ENCODE data around the gene AHCYL2.

Gene AHCYL2

GRCh38 chr7:129224251-129225205, at the start of gene AHCYL2:
Gene AHCYL2 (plus strand): TSS chr7:129225030.
- Histone ChIP-seq H3K36me3 (ENCODE audit: control insufficient read depth, insufficient read depth, low read length) (no peaks in the 10 kb centered on the region), H3K9ac (ENCODE audit: low read length) (peak within 1 kb of the TSS; percentile 32), H3K27ac (ENCODE audit: low read depth, low read length) (peak within 1 kb of the TSS; percentile 94), H3K4me3 (ENCODE audit: low read length) (peak within 1 kb of the TSS; percentile 80), H3K4me1 (ENCODE audit: control insufficient read depth, insufficient read depth, low read length) (peaks cover 3% of the 10 kb centered on the region), H3K27me3 (ENCODE audit: control insufficient read depth, insufficient read depth, low read length) (no peaks in the 10 kb centered on the region)

DNA sequence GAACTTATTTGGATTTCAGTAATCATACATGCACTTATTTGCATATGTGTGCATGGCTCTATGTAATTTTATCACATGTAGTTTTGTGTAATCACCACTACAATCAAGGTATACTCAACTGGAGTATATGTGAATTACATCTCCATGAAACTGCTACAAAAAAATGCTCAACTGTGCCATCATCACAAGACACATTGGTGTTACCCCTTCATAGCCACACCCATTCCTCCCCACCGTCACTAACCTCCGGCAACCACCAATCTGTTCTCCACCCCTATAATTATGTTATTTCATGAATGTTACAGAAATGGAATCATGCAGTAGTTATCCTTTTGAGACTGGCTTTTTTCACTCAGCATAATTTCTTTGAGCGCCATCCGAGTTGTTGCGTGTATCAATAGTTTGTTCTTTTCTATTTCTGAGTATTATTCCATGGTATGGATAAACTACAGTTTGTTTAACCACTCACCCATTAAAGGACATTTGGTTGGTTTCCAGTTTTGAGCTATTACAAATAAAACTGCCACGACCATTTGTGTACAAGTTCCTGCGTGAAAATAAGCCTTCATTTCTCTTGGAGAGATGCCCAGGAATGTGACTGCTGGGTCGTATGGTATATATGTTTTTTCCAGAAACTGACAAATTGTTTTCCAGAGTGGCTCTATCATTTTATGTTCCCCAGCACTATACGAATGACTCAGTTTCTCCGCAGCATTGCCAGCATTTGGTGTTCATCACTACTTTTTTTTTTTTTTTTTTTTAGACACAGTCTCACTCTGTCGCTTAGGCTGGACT, 47.7 kb upstream of the AHCYL2 start:
- no peaks in the 10 kb centered on the region for H3K36me3 ChIP-seq (ENCODE audit: control insufficient read depth, insufficient read depth, low read length)
- no peak overlapping the region for H3K4me3 ChIP-seq (ENCODE audit: low read length)
- no peak overlapping the region for H3K27ac ChIP-seq (ENCODE audit: low read depth, low read length)
- no peak overlapping the region for H3K9ac ChIP-seq (ENCODE audit: low read length)
- H3K27me3 ChIP-seq (ENCODE audit: control insufficient read depth, insufficient read depth, low read length): no peaks in the 10 kb centered on the region
- H3K4me1 ChIP-seq (ENCODE audit: control insufficient read depth, insufficient read depth, low read length): no peaks in the 10 kb centered on the region

GRCh38 chr7:129184981-129185670, 39.7 kb upstream of the AHCYL2 start:
- no peaks in the 10 kb centered on the region for H3K27me3 ChIP-seq (ENCODE audit: control insufficient read depth, insufficient read depth, low read length)
- no peaks in the 10 kb centered on the region for H3K36me3 ChIP-seq (ENCODE audit: control insufficient read depth, insufficient read depth, low read length)
- no peaks in the 10 kb centered on the region for H3K4me1 ChIP-seq (ENCODE audit: control insufficient read depth, insufficient read depth, low read length)
- no peak overlapping the region for H3K9ac ChIP-seq (ENCODE audit: low read length)
- H3K4me3 ChIP-seq (ENCODE audit: low read length): no peak overlapping the region
- H3K27ac ChIP-seq (ENCODE audit: low read depth, low read length): no peak overlapping the region

GRCh38 chr7:129186749-129187260, 38.0 kb upstream of the AHCYL2 start:
- no peaks in the 10 kb centered on the region for H3K27me3 ChIP-seq (ENCODE audit: control insufficient read depth, insufficient read depth, low read length)
- no peaks in the 10 kb centered on the region for H3K36me3 ChIP-seq (ENCODE audit: control insufficient read depth, insufficient read depth, low read length)
- H3K9ac ChIP-seq (ENCODE audit: low read length): no peak overlapping the region
- no peak overlapping the region for H3K4me3 ChIP-seq (ENCODE audit: low read length)
- no peak overlapping the region for H3K27ac ChIP-seq (ENCODE audit: low read depth, low read length)
- H3K4me1 ChIP-seq (ENCODE audit: control insufficient read depth, insufficient read depth, low read length): no peaks in the 10 kb centered on the region

DNA sequence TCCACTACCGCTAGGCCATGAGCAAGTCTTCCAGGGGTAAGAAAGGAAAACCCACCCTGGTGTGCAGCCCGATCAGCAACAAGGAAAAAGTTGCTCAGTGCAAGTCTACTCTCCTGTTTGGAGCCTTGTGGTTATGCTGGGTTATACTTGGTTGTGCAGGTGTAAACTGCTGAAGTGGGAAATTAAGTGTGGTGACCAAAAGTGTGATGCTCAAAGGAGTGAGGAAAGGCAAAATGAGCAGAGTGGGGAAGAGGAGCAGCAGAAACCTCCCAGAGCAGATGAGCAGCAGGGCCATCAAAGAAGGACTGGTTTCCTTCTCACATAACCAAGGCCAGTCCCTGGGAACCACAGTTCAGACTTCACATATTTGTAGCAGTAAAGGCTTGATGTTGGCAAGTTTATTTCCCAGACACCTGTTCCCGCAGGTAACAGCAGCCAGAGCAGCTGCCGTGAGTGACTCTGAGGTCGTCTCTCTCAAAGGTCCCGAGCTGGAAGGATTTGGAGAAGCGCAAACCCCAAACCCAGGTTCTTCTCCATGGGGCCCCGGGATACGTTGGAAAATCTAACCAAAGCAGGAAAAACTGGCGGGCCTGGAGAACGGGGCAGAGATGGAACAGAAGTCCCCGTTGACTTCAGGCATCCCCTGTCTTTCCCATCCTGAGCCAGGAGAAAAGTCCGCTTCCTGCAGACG, 37.0 kb upstream of the AHCYL2 start:
- H3K27ac ChIP-seq (ENCODE audit: low read depth, low read length): no peak overlapping the region
- H3K4me1 ChIP-seq (ENCODE audit: control insufficient read depth, insufficient read depth, low read length): no peaks in the 10 kb centered on the region
- no peaks in the 10 kb centered on the region for H3K36me3 ChIP-seq (ENCODE audit: control insufficient read depth, insufficient read depth, low read length)
- H3K4me3 ChIP-seq (ENCODE audit: low read length): peak overlapping the region; percentile 70
- H3K9ac ChIP-seq (ENCODE audit: low read length): no peak overlapping the region
- no peaks in the 10 kb centered on the region for H3K27me3 ChIP-seq (ENCODE audit: control insufficient read depth, insufficient read depth, low read length)

- Histone ChIP-seq H3K27ac (ENCODE audit: low read depth, low read length) (no peak within 1 kb of the TSS), H3K36me3 (ENCODE audit: control insufficient read depth, insufficient read depth, low read length) (no peaks in the 10 kb centered on the region), H3K27me3 (ENCODE audit: control insufficient read depth, insufficient read depth, low read length) (no peaks in the 10 kb centered on the region), H3K4me1 (ENCODE audit: control insufficient read depth, insufficient read depth, low read length) (no peaks in the 10 kb centered on the region), H3K9ac (ENCODE audit: low read length) (peak within 1 kb of the TSS; percentile 14), H3K4me3 (ENCODE audit: low read length) (peak within 1 kb of the TSS; percentile 70)
These were observed 36.4 kb upstream of the AHCYL2 start, which contains the start of gene SMO for GRCh38 chr7:129188372-129188891. Gene SMO (plus strand): TSS chr7:129188633. CDS start chr7:129189152, 519 bp downstream.

- Histone ChIP-seq H3K9ac (ENCODE audit: low read length) (peak overlapping the region; percentile 14), H3K27me3 (ENCODE audit: control insufficient read depth, insufficient read depth, low read length) (no peaks in the 10 kb centered on the region), H3K27ac (ENCODE audit: low read depth, low read length) (no peak overlapping the region)
These were observed 35.8 kb upstream of the AHCYL2 start for GRCh38 chr7:129188892-129189660.

DNA sequence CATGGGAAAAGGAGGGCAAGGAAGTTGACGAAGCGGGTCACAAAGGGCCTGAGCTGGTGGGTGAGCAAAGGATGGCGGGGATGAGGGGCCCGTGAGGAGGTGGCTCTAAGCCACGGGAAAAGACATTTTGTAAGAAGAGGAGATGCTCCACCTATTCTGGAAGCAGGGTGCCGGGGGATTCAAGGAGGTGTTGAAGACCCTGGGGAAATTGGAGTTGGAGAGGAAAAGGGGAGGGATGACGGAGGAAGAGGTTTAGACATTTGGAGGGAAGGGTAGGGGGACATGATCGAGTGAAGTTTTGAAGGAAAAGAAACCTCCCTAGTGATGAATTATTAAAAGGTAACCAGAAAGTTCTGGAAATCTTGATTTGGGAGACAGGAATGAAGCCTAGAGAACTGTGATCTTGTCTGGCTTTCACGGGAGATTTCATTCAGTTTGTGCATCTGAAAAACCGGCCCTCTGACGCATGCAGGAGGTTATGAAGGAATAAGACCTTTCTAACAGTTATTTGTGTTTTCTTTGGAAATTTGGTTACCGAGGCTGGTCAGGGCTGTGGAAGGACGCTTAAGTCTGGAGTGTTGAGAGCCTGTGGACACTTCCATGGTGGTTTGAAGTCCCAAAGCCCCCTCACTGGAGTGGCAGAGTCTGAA, 35.0 kb upstream of the AHCYL2 start:
- no peaks in the 10 kb centered on the region for H3K4me1 ChIP-seq (ENCODE audit: control insufficient read depth, insufficient read depth, low read length)
- no peak overlapping the region for H3K9ac ChIP-seq (ENCODE audit: low read length)
- H3K27me3 ChIP-seq (ENCODE audit: control insufficient read depth, insufficient read depth, low read length): no peaks in the 10 kb centered on the region
- H3K36me3 ChIP-seq (ENCODE audit: control insufficient read depth, insufficient read depth, low read length): no peaks in the 10 kb centered on the region
- peak overlapping the region; percentile 70 for H3K4me3 ChIP-seq (ENCODE audit: low read length)
- H3K27ac ChIP-seq (ENCODE audit: low read depth, low read length): no peak overlapping the region

More at GRCh38 chr7:129188892-129189660, 35.8 kb upstream of the AHCYL2 start:
- H3K36me3 ChIP-seq (ENCODE audit: control insufficient read depth, insufficient read depth, low read length): no peaks in the 10 kb centered on the region
- no peaks in the 10 kb centered on the region for H3K4me1 ChIP-seq (ENCODE audit: control insufficient read depth, insufficient read depth, low read length)
- H3K4me3 ChIP-seq (ENCODE audit: low read length): peak overlapping the region; percentile 70

- Histone ChIP-seq H3K27ac (ENCODE audit: low read depth, low read length) (no peak overlapping the region), H3K4me3 (ENCODE audit: low read length) (no peak overlapping the region), H3K4me1 (ENCODE audit: control insufficient read depth, insufficient read depth, low read length) (no peaks in the 10 kb centered on the region), H3K27me3 (ENCODE audit: control insufficient read depth, insufficient read depth, low read length) (no peaks in the 10 kb centered on the region), H3K9ac (ENCODE audit: low read length) (no peak overlapping the region), H3K36me3 (ENCODE audit: control insufficient read depth, insufficient read depth, low read length) (no peaks in the 10 kb centered on the region)
These were observed 33.6 kb upstream of the AHCYL2 start for GRCh38 chr7:129191272-129191671.

GRCh38 chr7:129193892-129194291, 30.9 kb upstream of the AHCYL2 start:
- H3K4me3 ChIP-seq (ENCODE audit: low read length): no peak overlapping the region

More at GRCh38 chr7:129193892-129194291, 30.9 kb upstream of the AHCYL2 start:
- no peak overlapping the region for H3K27ac ChIP-seq (ENCODE audit: low read depth, low read length)
- no peaks in the 10 kb centered on the region for H3K27me3 ChIP-seq (ENCODE audit: control insufficient read depth, insufficient read depth, low read length)
- H3K4me1 ChIP-seq (ENCODE audit: control insufficient read depth, insufficient read depth, low read length): no peaks in the 10 kb centered on the region
- H3K9ac ChIP-seq (ENCODE audit: low read length): no peak overlapping the region
- no peaks in the 10 kb centered on the region for H3K36me3 ChIP-seq (ENCODE audit: control insufficient read depth, insufficient read depth, low read length)

All from rectal smooth muscle tissue (tissue), 1 donor.